HG02852 (cell line): ENCODE measurements around the gene MTFP1.
"Not testable (repeated sequence)": the region's sequence is repeated elsewhere in the genome, so short reads cannot be mapped to it uniquely, and the experiment has no call there.

Experiments
- ATAC-seq: cut with Tn5 transposase; IDR thresholded peaks from one replicate; pipeline ENCODE4 v1.9.1; 2021; ENCODE audit warnings: mild to moderate bottlenecking, moderate library complexity; ENCODE audit not compliant: unreplicated experiment

The MTFP1 gene

DNA sequence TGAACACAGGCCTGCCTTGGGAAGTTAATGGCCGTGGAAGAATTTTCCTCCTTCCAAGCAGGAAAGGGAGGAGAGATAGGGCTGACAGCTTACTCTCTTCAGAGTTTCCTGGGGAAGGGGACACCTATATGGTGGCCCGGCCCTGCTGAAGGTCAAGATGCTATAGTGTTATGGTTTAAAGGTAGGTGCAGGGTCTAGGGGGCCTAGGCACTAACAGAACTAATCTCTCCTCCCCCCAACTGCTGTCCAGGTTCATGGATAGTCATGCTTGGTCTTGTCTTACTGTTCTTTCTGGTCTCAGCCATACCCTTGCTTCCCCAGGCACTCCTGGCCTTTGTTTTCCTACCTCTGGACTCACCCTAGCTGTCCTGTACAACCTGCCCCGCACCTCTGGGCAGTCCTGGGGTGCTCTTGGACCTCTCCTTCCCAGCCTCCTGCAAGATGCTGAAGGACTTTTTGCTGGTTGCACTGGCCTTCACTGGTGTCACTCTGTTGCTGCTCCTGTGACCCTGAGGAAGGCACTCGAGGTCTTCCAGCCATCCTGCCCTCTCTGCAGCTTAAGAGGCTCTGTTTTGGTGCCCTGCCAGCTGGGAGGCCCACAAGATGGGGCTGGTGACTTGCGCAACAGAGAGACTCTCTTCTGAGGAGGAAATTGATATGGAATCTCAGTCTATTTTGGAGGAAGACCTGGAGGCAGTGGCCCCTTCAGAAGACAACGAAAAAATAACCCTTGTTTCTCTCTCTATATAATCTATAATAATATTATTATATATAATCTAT is 28.4 kb downstream of the MTFP1 start:
- ATAC-seq, result no peak

GRCh38 chr22:30455075-30455840 is 29.7 kb downstream of the MTFP1 start:
- no peak for ATAC-seq

- no peak for ATAC-seq
Measured at GRCh38 chr22:30457981-30458380, 32.4 kb downstream of the MTFP1 start.

GRCh38 chr22:30459181-30460052 is 33.8 kb downstream of the MTFP1 start:
- ATAC-seq, result no peak

- no peak for ATAC-seq
Measured at GRCh38 chr22:30460147-30460546, 34.6 kb downstream of the MTFP1 start.

GRCh38 chr22:30460555-30460954 is 35.0 kb downstream of the MTFP1 start:
- ATAC-seq, result not testable (repeated sequence)

GRCh38 chr22:30469165-30469564 is 43.6 kb downstream of the MTFP1 start:
- ATAC-seq, result no peak

DNA sequence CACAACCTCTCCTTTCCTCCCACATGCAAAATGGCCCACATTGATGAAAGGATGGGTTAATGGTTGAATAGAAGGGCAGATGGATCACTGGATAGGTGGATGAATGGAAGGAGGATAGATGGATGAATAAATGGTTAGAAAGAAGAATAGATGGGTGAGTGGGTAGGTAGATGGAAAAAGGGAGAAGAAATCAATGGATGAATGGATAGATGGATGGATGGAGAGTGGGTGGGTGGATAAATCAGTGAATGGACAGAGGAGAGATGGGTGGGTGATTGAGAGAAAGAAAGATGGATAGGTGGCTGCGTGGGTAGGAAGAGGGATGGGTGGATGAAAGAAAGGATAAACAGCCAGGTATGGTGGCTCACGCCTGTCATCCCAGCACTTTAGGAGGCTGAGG is 45.1 kb downstream of the MTFP1 start:
- ATAC-seq, result no peak

GRCh38 chr22:30471616-30472318 is 46.2 kb downstream of the MTFP1 start, which contains the start of gene SEC14L3:
SEC14L3 (minus strand) TSS chr22:30472017; CDS start chr22:30471958, 59 bp downstream.
- ATAC-seq, result no peak

GRCh38 chr22:30472994-30473720 is 47.6 kb downstream of the MTFP1 start:
- ATAC-seq, result no peak

- ATAC-seq, result no peak
Measured at GRCh38 chr22:30474121-30474520, 48.6 kb downstream of the MTFP1 start.

DNA sequence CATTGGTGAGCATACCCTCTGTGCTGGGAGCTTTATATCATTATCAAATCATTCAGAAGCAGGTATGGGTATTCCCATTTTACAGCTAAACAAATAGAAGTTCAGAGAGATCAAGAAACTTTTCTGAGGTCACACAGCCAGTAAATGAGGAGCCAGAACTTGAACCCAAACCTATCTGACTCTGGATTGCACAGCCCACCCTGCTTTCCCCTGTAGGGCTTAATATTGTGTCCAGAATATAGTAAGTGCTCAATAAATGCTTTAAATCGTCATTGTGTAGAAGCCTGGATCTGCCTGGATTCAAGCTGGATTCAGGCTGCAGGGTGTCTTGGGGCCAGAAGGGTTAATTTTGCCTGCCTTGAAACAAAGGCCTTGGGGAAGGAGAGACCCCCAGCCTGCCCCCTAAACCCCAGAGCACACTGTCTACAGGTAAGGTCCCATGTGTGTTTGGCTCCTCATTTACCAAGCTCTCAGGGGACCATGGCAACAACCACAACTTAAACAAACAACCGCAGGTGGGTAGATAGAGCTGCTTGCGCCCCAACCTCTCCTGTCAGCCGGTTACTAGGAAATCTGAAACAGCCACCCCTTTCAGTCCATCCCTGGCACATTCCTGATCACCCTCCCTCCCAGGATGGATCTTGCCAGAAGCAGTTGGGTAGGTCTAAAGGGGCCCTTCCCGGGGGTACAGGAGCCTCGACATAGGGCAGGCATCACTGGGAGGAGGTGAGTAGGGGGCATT is 49.3 kb downstream of the MTFP1 start:
- ATAC-seq, result no peak
